Measurements from ENCODE around the gene GIMAP5.
A peak's percentile ranks its signal among the peaks of the same experiment; 100 is the strongest.

Gene GIMAP5

DNA sequence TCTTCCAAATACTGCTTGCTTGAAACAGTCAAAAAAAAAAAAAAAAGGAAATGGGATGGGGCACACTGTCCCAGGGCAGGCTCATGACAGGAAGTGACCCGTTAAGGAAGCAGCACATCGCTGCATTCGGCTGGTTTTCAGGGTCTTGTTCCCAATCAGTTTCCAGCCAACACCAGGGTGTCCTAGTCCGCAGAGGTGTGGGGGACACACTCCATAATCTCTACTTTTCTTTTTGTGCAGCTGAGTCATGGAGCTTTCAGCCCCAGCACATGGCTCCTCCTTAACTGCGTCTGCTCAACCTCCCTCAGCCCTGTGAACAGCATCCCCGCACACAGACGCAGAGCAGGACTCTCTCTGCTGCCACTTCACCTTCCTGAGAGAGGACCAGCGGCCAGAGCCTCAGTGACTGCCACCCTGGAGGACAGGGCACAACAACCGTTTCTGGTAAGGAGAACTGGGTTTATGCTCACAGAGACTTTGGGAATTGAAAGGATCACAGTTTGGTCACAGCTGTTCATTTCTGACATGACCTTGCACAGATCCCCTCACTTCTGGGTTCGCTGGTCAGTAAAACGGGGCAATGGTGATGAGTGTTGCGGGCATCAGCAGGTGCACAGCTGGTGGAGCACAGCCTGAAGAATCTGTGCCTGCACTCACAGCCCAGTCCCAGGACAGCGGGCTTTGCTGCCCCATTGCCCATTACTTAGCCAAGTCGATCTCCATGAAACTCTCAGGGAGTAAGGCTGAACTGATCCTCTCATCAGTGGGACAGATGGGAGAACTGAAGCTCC is at the start of gene GIMAP5:
Gene GIMAP5 (plus strand): TSS at position 154 of the 791 bp plus-strand sequence. CDS start 3,467 bp downstream, outside the sequence.
- peak in 1 of 2 donors; percentile 50 for DNase-seq (ENCODE audit: low read depth in 2 of 2)

DNA sequence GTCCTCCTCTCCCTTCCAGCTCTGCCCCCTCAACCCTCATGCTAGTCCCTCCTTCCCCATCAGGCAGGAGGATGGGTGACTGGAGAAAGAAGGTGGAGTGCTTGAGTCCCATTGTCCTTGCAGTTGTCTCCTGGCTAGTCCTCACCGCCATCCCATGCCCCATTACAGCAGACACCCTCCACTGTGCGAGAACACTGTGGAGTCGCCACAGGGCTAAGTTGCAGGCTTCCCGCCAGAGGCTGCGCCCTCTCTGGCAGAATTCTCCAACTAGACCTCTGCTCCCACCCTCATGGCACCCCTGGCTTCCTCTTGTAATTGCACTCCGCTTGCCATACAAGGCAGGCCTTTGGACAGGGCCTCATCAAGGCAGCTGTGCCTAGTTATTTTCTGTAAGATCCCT is 48.6 kb upstream of the GIMAP5 start:
- no peak for DNase-seq (ENCODE audit: low read depth in 2 of 2)

DNA sequence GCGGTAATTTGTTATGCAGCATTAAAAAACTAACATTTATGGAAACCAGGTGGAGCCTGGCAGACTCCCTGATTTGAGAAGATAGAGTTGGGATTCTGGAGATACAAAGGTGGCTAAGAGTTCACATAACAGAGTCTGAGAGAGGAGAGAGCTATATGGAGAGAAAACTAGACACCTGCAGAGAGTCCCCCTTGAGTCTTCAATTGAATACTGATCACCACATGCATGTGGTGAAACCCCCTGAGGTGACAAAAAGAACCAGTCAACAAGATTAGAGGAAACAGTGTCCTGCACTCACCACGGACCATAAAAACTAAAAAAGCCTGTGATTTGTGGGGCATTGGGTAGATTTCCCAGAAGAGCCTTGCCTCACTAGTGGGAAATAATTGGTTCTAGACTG is 41.6 kb upstream of the GIMAP5 start:
- DNase-seq (ENCODE audit: low read depth in 2 of 2), result no peak

DNA sequence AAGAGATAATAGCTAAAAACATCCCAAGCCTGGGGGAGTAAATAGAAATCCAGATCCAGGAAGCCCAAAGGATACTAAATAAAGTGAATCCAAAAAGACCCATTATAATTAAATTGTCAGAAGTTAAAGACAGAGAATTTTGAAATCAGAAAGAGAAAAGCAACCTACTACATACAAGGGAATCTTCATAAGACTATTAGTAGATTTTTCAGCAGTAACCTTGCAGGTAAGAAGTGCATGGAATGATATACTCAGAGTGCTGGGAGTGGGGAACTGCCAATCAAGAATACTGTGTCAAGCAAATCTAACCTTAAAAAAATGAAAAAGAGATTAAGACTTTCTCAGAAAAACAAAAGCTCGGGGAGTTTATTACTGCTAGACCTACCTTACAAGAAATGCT is 34.0 kb upstream of the GIMAP5 start:
- DNase-seq (ENCODE audit: low read depth in 2 of 2), result no peak

DNA sequence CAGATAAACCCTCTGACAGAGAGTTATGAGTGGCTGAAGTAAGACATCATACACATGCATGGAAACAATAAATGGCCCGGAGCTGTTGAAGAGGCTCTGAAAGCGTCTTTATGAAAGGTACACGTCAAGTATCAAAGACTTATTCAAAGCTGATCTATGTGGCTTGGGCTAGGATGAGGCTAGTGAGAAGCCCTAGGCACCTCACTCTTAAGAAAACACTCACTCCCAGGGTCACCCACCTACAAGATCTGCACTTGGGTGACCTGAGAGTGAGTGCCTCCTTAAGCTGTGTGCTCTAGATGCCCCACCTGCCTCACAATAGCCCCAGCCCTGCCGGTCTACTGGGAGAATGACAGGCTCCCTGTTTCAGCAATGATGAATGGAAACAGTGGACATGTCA is 21.9 kb upstream of the GIMAP5 start:
- no peak for DNase-seq (ENCODE audit: low read depth in 2 of 2)

DNA sequence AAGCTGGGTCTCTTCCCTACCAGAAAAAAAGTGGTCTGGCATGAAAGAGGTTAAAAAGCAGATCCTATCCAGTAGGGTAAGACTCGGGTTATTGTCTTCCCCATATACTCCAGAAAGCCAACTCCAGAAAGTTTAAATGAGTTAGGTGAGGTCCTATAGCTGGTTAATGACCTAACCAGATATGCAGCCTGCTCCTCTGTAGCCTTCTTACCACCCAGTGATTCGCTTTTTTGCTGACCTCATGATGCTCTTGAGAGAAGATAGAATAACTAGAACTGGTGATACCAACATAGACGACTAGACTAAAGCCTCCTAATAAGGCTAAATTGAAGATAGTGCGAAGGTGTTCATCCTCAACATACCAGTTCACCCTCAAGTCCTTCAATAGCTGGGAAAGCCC is 21.5 kb upstream of the GIMAP5 start:
- no peak for DNase-seq (ENCODE audit: low read depth in 2 of 2)

DNA sequence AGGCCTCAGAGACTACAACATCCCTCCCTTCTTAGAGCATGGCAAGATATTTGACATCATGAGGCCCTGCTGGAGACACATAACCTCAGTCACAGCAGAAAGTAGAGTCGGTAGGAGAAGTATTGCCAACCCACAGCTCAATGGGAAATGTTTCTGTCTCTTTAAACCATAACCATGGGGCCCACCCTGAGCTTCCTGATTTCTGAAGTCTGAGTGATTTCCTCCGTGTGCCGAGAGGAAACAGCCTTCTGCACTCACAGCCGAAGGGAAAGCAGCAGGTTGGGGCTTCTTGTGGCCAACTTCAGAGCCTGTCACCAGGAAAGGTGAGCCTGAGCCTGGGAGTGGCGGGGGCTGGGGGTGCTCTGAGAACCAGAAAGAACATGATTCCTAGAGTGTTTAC is 20.9 kb upstream of the GIMAP5 start, which contains the start of gene GIMAP1:
Gene GIMAP1 (plus strand): TSS at position 246 of the 400 bp plus-strand sequence. CDS start 2,435 bp downstream, outside the sequence.
- DNase-seq (ENCODE audit: low read depth in 2 of 2), result peak in 1 of 2 donors; percentile 45

DNA sequence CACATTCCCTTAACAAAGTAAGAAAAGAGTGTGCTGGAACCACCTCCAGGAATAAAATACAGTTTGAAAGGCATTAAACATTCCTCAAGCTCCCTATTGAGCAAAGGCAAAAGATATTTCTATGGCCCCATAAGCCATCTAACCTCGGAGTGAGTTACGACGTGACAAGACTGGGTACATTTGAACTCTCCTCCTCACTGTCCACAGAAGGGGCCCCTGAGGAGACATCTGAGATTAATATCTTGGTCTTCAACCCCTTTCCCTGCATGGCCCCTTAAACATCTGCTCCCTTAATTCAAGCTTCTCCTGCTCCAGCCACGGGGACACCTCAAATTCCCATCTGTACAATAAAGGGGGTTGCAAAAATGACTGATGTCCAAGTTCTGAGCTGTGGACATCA is 20.3 kb upstream of the GIMAP5 start:
- DNase-seq (ENCODE audit: low read depth in 2 of 2), result no peak

DNA sequence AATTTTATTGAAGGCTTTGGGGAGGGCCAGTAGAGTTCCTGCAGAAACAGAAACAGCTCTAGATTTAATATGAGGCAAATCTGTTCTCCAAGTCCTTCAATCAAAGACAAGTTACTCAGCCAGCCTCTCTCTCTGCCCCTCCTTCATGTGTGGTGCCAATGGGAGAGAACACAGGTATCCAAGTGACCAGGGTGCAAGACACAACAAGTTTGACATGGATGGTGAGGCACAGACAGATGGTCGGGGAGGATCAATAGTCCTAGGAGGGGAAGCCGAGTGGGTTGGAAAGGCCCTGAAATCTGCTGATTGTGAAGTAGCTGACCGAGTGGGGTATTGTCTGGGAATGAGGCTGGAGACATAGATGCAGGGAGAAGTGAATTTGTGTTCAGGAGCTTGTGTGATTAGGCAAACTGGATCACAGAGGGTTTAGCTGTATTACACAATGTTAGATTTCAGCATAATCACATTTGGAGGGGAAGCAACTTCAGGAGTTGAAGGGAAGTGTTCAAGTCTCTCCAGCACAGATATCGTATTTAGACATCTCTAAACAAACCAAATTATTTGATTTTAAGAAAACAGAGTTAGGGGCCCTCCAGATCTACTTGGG is 19.3 kb upstream of the GIMAP5 start:
- DNase-seq (ENCODE audit: low read depth in 2 of 2), result no peak

DNA sequence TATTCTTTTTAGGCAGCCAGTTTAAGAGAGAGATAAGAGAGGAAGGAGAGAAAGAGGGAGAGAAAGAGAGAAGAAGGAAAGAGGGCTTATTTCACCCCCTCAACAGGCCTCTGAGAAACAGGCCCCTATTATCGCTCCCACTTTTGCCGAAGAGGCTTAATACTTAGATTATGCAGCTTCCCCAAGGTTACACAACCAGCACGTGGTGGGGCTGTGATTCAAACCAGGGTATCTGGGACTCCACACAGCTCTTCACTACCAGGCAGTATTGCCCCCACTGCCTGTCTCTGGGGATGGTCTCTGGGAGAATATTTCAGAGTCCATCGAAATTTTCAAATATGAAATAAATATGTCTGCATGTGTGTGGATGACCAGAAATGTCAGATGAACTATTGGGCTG is 17.8 kb upstream of the GIMAP5 start:
- no peak for DNase-seq (ENCODE audit: low read depth in 2 of 2)

DNA sequence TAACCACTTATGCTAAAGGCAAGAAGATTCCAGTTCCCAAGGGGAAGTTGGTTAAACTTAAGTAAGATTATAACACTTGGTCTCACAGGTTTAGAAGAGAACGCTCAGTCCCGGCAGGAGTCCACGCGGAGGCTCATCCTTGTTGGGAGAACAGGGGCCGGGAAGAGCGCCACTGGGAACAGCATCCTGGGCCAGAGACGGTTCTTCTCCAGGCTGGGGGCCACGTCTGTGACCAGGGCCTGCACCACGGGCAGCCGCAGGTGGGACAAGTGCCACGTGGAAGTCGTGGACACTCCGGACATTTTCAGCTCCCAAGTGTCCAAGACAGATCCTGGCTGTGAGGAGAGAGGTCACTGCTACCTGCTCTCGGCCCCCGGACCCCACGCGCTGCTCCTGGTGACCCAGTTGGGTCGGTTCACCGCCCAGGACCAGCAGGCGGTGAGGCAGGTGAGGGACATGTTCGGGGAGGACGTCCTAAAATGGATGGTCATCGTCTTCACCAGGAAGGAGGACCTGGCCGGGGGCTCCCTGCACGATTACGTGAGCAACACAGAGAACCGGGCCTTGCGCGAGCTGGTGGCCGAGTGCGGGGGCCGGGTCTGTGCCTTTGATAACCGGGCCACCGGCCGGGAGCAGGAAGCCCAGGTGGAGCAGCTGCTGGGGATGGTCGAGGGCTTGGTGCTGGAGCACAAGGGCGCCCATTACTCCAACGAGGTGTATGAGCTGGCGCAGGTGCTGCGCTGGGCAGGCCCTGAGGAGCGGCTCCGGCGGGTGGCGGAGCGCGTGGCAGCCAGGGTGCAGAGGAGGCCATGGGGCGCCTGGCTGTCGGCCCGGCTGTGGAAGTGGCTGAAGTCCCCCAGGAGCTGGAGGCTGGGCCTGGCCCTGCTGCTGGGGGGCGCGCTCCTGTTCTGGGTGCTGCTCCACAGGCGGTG is 17.0 kb upstream of the GIMAP5 start:
- DNase-seq (ENCODE audit: low read depth in 2 of 2), result no peak

DNA sequence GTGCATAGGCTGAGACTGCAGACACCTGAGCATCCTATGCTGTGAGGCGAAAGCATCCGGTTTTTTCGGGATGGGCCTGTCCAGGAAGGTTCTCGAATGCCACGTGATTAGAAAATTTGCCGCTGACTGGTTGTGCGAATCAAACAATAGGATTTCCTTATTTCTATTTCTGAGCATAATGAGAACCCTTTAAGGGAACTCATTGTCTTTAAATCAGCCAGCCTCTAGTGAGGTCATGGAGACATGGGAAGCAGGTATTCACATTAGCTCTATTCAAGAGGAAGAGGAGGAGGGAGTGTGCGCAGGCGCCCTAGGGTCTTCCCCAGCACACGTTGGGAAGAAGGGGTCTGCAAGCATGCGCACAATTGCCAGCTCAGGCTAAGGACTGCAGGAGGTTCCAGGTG is 15.2 kb upstream of the GIMAP5 start:
- no peak for DNase-seq (ENCODE audit: low read depth in 2 of 2)

DNA sequence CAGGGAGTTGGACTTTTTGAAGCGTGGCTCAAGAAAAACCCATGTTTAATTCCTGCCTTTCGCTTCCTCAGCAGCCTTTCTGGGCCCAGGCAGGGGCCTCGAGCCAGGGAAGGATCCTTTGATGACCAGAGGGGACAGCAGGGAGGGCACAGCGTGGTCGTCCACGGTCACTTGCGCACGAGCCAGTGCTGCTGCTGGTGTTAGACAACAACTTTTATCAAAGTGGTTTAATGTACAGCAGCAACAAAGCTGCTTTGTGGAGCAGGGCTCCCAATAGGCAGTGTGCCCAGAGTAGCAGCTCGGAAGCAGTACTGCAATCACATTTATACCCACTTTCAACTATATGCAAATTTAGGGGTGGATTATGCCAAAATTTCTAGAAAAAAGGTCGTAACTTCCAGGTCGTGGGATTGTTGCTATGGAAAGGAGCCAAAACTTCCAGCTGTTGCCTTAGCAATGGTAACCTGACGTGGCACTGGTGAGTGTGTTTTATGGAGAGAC is 14.7 kb upstream of the GIMAP5 start:
- no peak for DNase-seq (ENCODE audit: low read depth in 2 of 2)

DNA sequence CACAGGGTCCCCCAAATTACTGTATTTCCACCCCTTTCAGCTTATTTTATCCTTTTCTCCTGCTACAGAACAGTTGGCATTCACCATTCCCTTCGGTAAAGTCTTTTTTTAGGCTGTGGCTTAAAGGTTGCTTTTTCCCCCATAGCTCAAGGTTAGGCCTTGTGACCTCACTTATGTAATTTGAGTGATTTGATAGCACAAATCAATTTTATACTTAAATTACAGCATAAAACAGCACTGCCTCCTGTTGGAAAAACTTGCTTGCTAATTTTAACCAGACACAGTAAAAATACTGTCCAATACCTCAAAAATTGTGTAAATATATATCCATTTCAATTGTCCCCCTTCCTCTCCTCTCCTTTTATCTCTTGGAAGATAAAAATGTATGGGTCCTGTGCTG is 13.8 kb upstream of the GIMAP5 start:
- DNase-seq (ENCODE audit: low read depth in 2 of 2), result no peak

DNA sequence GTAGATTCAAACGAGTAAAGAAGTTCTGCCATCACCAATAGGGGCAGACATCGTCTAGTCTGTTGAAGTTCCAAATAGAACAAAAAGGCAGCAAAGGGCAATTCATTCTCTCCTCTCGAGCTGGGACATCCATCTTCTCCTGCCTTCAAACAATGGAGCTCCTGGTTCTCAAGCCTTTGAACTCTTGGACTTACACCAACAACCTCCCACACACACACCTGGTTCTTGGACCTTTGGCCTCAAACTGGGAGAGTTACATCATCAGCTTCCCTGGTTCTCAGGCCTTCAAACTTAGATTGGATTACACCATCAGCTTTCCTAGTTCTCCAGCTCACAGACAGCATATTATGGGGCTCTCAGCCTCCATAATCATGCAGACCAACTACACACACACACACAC is 9.8 kb upstream of the GIMAP5 start:
- no peak for DNase-seq (ENCODE audit: low read depth in 2 of 2)

DNA sequence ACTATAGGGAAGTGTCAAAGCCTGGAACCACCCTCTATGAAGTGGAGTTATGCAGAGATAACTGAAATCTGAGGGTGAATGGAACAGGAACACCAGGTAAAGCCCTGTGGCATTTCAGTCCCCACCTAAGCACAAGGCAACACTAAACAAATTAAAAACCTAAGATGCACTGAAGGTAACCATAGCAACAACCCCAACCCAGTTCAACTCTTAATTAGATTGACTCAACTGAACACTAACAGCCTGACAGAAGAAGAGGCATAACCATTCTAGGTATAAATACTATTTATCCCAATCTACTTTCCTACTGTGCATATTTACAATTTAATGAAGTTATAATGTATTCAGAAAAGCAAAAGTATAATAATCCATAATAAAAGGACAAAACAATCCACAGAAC is 9.2 kb upstream of the GIMAP5 start:
- DNase-seq (ENCODE audit: low read depth in 2 of 2), result no peak

DNA sequence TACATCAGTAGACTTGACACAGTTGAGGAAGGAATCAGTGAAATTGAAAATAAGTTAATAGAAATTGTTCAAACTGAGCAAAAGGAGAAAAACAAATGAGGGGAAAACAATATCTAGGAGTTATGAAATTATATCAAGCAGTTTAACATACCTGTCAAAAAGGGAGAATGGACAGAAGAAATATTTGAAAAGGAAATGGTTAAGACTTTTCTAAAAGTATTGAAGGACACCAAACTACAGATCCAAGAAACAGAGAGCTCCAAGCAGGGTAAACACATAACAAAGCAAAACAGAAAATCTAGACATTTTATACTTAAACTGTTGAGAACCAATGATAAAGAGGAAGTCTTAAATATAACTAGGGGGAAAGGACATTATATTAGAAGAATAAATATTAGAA is 8.6 kb upstream of the GIMAP5 start:
- no peak for DNase-seq (ENCODE audit: low read depth in 2 of 2)

DNA sequence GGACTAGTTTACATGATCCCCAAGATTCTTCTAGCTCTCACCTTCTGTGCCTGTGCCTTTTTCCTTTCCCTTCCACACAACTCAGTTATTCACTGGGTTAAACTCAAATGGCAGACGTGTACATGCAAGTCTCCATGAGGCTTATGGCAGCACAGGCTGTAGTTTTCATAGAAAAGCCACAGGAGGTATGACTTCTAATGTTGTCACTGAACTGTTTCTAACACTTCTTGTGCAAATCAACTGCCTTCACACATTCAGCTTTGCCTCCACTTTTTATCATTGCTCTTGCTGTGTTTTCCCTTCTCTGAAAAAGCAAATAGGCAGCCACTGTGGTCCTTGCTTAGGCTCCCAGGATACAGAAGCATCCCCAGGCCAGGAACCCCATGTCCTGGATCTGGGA is 5.3 kb upstream of the GIMAP5 start:
- DNase-seq (ENCODE audit: low read depth in 2 of 2), result no peak

DNA sequence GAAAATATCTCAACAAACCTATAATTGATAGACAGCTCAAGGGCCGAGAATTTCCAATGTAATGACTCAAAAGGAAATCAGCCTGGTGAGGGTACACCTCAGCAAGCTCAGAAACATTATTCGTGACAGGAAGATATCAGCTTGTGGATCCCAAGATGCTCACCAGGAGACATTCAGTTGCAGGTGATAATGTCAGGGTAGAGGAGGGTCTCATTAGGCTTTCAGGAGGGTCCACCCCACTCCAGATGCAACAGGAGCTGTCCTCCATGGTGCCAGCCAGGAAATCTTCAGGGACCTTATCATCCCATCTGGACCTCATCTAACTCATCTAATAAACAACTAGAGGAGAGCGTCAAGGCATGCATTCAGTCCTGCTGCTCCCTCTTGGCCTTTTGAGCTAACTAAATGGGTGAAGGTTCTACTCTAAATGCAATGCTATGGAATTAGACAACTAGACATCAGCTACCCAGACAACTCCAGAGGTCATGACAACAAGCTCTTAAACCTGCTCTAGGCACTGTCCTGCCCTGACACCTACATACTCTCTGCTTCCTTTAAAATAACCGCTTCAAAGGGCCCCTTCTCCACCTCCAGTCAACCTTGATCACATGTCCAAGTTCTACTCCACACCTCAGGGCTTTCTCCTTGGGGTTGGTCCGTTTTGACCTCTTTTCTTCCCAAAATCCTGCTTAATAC is 4.3 kb upstream of the GIMAP5 start:
- DNase-seq (ENCODE audit: low read depth in 2 of 2), result no peak

DNA sequence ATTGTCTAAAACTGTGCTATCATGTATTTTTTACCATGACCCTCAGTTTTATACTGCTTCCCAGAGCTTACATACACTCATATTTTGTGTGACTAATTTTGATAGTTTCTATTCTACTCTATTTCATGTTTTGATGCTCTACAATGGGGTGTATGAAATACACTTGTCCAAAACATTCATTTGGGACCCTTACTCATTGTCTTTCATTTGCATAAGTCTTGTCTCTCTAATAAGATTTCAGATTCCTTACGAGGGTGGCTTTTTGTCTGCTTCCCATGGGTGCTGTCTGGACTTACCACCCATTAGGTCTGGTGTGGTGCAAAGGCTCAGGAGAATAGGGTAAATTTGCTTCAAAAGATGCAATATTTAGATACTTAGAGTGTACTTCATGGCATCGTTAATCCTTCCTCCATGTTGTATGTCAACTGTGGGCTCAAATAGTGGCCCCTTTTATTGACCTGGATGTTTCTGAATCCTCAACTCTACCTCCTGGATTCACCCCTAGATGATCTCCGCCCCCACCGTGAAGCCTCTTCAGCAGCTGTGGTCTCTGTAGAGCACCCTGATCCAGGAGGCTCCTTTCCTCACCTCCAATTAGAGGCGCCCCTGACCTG is 3.6 kb upstream of the GIMAP5 start:
- no peak for DNase-seq (ENCODE audit: low read depth in 2 of 2)

DNA sequence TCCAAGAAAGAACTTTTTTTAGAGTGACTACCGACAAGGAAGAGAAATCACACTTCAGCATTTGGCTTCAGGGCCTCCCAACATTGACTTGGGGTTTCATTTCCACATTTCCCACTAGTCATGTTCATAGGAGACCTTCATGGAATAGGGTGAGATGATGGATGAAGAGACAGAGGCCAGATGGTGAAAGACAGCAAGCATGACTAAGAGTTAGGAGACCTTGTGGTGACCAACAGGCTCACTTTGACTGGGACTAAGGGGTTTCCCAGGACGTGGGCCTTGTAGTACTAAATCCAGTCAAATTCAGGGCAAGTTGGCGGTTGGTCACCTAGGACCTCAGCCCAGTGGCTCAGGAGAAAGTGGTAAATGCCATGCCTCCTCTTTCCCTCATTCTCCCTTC is 3.0 kb upstream of the GIMAP5 start:
- DNase-seq (ENCODE audit: low read depth in 2 of 2), result peak in 1 of 2 donors; percentile 58

Measured in stimulated activated CD8-positive, alpha-beta memory T cell treated with anti-CD3 and anti-CD28 coated beads, Interleukin-15, amount 100 ng/mL, for 48 hours (primary cell).